ENCODE results near the gene MTM1.

MTM1 gene

DNA sequence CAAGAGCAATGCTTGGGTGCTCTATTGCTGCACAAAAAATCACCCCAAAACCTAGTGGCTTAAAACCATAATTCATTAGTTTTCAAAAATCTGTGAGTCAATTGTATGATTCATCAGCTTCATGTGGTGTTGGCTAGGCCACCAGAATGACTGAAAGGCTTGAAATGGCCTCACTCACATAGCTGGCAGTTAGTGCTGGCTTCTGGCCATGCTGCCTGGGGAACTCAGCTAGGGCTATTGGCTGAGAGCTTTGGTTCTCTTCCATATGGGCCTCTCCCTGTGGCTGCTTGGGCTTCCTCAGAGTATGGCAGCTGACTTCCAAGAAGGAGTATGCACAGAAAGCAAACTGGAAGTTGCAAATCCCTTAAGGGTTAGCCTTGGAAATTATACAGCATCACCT, 121.7 kb downstream of the MTM1 start:
- Histone ChIP-seq H3K9me3 (ENCODE audit: control insufficient read depth, insufficient read depth, low read length) (no peaks in the 10 kb centered on the region; the same call in 1 of the 2 replicates), H3K4me1 (ENCODE audit: insufficient read depth, low read length) (peaks cover 7% of the 10 kb centered on the region), H3K9ac (ENCODE audit: low read depth, low read length) (no peak overlapping the region), H3K36me3 (ENCODE audit: insufficient read depth, low read length) (no peaks in the 10 kb centered on the region)

DNA sequence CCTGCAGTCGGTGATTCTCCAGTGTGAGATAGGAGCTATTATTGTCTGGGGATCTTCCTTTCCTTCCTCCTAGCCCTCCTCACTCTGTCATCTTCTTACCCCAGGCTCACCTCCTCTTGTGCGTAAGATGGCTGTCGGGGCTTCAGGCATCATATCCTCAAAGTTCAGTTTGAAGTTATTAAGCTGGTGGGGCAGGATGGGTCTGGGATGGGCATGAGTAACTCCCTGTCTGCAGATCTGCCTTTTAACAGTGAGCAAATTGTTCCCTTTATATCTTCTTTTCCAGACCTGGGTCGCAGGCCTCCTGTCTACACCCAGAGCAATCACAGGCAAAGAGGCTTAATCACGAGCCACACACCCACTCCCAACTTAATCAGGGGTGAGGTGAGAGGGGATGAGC, 123.9 kb downstream of the MTM1 start:
- no peaks in the 10 kb centered on the region; the same call in 1 of the 2 replicates for H3K9me3 ChIP-seq (ENCODE audit: control insufficient read depth, insufficient read depth, low read length)
- no peaks in the 10 kb centered on the region for H3K36me3 ChIP-seq (ENCODE audit: insufficient read depth, low read length)
- peak overlapping the region; percentile 58; the same call in 1 of the 2 replicates for H3K9ac ChIP-seq (ENCODE audit: low read depth, low read length)
- H3K4me1 ChIP-seq (ENCODE audit: insufficient read depth, low read length), result peaks cover 7% of the 10 kb centered on the region

DNA sequence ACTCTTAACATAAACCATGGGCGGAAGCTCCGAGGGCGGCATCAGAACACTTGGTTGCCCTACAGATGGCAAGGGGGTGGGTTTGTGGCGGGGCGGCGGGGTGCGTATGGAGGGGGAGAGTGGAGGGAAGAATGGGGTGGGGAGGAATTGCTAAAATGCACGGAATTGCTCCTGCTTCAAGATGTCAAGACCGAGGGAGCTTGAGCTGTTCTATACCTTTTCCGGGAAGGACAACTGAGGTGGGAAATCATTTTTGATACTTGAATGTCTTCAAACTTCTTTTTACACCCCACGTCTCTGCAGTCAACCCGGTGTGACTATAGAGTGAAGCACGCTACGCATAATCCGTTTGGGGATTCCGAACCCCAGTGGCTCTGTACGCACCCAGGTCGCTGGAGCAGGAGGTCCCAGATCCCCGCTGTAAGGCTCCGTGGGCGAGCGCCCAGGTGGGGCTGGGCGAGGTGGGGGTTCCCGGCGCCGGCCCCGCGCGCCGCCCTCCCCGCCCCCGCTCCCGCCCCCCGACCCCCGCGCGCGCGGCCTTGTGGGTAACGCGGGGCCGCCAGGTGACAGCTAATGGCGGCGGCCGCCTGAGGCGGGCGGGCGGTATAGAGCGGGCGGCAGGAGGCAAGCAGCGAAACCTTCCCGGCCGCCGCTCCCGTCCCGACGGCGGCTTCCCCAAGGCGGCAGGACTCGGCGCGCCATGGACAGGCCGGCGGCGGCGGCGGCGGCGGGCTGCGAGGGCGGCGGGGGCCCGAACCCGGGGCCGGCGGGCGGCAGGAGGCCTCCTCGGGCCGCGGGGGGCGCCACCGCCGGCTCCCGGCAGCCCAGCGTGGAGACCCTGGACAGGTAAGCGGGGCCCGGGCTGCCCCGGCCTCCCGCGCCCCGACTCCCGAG, 124.7 kb downstream of the MTM1 start, which contains the start of gene MTMR1:
TSS of gene MTMR1 (plus strand) at position 566 of the 894 bp plus-strand sequence. CDS start at position 701, 135 bp downstream.
- H3K9ac ChIP-seq (ENCODE audit: low read depth, low read length), result peak within 1 kb of the TSS; percentile 58

DNA sequence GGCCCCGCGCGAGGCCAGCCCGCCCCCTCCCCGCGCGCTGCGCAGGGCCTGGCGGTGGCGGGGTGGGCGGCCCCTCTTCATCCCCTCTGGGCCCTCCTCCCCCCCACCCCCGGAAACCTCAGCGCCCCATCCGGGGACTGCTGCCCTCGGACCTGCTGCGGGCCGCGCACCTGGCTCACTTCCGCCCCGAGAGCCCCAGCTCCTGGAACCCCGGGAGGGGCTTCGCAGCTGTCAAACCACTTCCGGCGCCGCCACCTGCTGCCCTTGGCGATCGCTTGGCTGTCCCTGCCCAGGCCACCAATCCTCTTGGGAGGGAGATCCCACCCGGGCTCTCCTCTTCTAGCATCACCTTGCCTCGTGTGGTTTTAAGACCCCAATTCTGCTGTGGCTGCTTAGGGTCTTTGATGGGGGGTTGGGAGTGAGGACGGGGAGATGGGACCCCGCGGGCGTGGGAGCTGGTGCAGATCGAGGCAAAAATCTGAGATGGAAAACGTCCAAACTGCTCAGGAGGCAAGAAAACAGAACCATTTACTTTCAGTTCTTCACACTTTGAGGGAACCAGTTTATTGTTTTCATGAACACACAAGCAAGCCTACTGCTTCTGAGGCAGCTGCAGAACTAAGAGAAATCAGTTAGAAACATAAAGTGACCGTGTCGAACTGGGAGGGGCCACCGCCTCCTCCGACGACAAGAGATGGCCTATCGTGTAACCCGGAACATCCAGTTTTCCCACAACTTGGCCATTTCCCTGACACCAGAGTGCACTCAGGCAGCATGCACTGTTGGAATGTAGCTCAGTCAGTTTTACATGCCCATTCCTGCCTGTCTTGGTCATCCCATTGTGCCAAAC, 125.5 kb downstream of the MTM1 start:
- Histone ChIP-seq H3K36me3 (ENCODE audit: insufficient read depth, low read length) (no peaks in the 10 kb centered on the region), H3K9me3 (ENCODE audit: control insufficient read depth, insufficient read depth, low read length) (no peaks in the 10 kb centered on the region; the same call in 1 of the 2 replicates), H3K9ac (ENCODE audit: low read depth, low read length) (peak overlapping the region; percentile 37; the same call in 1 of the 2 replicates), H3K4me1 (ENCODE audit: insufficient read depth, low read length) (peaks cover 2% of the 10 kb centered on the region; the same call in 1 of the 2 replicates)

More for the DNA sequence above, 124.7 kb downstream of the MTM1 start, which contains the start of gene MTMR1:
- Histone ChIP-seq H3K36me3 (ENCODE audit: insufficient read depth, low read length) (no peaks in the 10 kb centered on the region), H3K4me1 (ENCODE audit: insufficient read depth, low read length) (peaks cover 7% of the 10 kb centered on the region), H3K9me3 (ENCODE audit: control insufficient read depth, insufficient read depth, low read length) (no peaks in the 10 kb centered on the region; the same call in 1 of the 2 replicates)

DNA sequence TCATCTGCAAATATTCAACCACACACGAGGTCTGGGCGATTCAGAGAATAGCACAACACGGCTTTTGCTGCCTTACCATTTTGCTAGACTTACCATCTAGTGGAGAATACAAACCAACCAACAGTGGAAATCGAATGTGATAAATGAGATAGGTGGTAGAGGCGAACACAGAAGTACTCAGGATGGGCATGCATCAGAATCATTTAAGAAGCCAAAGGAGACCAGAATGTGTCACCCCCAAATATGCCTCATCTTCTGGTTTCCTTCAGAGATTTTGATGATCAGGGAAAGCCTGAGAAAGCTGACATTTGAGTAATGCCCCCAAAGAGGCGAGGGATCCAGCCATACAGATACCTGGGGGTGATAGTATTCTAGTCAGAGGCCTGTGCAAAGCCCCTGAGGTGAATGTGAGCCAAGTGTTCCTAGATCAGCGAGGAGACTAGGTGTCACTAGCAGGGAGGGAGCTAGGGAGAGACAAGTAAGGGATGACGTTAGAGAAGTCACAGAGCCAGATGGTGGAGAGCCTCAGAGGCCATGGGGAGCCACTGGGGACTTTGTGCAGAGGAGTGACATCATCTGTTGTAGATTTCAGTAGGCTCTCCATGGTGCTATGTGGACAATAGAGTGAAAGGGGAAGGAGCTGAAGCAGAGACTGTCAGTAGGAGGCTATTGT, 126.5 kb downstream of the MTM1 start:
- Histone ChIP-seq H3K36me3 (ENCODE audit: insufficient read depth, low read length) (no peaks in the 10 kb centered on the region), H3K9me3 (ENCODE audit: control insufficient read depth, insufficient read depth, low read length) (no peaks in the 10 kb centered on the region; the same call in 1 of the 2 replicates), H3K9ac (ENCODE audit: low read depth, low read length) (no peak overlapping the region), H3K4me1 (ENCODE audit: insufficient read depth, low read length) (no peaks in the 10 kb centered on the region)

DNA sequence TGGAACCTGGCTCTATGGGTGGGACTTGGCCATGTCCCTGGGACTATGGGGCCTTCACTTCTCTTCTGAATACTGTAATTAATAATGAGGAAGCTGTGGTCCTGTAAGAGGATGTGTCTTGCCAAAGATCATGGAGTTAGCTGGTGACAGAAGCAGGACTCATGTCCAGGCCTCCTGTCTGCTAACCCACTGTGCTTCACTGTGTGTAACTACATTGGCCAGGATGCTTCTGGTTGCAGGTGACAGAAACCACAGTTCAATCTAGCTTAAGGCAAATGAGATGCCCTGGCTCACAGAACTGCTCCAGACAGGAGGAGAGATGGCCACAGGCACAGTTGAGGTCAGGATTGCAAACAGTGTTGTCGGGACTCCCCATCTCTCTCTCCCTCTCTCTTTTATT, 127.9 kb downstream of the MTM1 start:
- Histone ChIP-seq H3K9ac (ENCODE audit: low read depth, low read length) (no peak overlapping the region), H3K9me3 (ENCODE audit: control insufficient read depth, insufficient read depth, low read length) (no peaks in the 10 kb centered on the region), H3K4me1 (ENCODE audit: insufficient read depth, low read length) (no peaks in the 10 kb centered on the region), H3K36me3 (ENCODE audit: insufficient read depth, low read length) (no peaks in the 10 kb centered on the region)

DNA sequence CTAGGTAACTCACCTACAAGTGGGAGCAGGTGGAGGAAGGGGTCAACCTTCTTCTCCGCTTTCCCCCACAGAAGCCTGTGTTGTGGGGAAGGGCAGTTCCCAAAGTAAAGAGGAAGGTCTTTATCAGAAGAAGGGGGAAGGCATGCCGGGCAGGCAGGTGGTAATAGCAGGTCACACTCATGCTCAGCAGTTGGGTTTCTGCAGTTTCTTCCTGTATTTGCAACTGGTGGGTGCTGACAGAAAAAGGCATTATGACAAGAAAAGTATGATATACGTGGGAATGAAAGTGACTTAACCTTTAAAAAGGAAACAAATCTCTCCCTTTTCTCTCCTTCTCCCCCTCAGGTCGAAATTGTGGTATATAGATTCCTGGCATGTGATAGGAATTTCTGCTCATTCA, 128.4 kb downstream of the MTM1 start:
- Histone ChIP-seq H3K9me3 (ENCODE audit: control insufficient read depth, insufficient read depth, low read length) (no peaks in the 10 kb centered on the region), H3K9ac (ENCODE audit: low read depth, low read length) (no peak overlapping the region), H3K4me1 (ENCODE audit: insufficient read depth, low read length) (no peaks in the 10 kb centered on the region), H3K36me3 (ENCODE audit: insufficient read depth, low read length) (no peaks in the 10 kb centered on the region)

DNA sequence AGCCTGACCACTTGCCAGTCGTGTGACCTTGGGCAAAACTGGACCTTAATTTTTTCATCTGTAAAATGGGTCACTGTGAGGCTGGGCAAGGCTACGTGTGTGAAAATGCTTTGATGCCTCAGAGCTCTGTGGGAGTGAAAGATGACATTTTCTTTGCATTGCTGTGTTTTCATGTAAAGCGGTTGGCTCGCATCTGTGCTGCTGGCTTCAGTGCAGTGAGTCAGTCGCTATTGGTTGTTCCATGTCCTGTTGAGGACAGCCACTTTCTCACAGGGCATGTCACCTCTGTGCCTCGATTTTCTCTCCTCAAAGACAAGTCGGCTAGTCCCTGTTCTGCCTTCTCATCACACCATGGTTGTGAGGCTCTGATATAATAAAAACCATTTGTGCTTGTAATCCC, 129.2 kb downstream of the MTM1 start:
- Histone ChIP-seq H3K9me3 (ENCODE audit: control insufficient read depth, insufficient read depth, low read length) (no peaks in the 10 kb centered on the region), H3K4me1 (ENCODE audit: insufficient read depth, low read length) (no peaks in the 10 kb centered on the region), H3K9ac (ENCODE audit: low read depth, low read length) (no peak overlapping the region), H3K36me3 (ENCODE audit: insufficient read depth, low read length) (no peaks in the 10 kb centered on the region)

DNA sequence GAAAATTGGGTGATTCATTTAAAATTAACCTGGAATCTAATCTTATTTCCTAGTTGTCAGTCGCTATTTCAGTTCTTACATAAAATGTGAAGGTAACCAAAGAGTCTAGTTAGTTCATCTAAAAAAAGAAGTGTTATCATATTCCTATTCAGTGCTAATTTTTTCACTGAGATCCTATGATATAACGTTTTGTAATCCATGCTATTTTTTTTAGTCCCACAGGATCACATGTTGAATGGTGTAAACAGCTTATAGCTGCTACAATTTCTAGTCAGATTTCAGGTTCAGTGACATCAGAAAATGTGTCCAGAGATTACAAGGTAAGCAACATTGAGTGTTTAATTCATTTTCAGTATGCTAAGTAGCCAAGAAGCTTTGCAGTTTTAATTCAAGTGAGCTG, 130.6 kb downstream of the MTM1 start:
- Histone ChIP-seq H3K9ac (ENCODE audit: low read depth, low read length) (no peak overlapping the region), H3K36me3 (ENCODE audit: insufficient read depth, low read length) (no peaks in the 10 kb centered on the region), H3K4me1 (ENCODE audit: insufficient read depth, low read length) (no peaks in the 10 kb centered on the region), H3K9me3 (ENCODE audit: control insufficient read depth, insufficient read depth, low read length) (no peaks in the 10 kb centered on the region)

DNA sequence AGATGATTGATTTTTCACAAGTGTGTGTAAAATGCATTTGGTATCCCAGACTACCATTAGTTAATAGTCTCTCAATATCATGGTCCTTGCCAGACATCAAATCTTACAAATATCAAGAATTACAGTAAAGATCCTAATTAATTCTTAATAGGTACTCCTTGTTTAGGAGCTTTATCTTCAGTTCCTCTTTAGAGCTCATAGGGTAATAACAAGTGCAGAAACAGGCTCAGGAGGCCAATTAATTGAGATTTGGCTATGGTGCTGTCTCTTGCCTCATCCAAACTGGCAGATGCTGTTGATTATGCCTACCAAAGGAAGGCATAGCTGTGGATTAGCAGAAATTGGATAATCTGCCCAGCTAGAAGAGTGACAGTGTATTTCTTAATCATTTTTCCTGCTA, 131.7 kb downstream of the MTM1 start:
- H3K36me3 ChIP-seq (ENCODE audit: insufficient read depth, low read length), result no peaks in the 10 kb centered on the region
- no peak overlapping the region for H3K9ac ChIP-seq (ENCODE audit: low read depth, low read length)
- peaks cover 2% of the 10 kb centered on the region; the same call in 1 of the 2 replicates for H3K9me3 ChIP-seq (ENCODE audit: control insufficient read depth, insufficient read depth, low read length)
- no peaks in the 10 kb centered on the region for H3K4me1 ChIP-seq (ENCODE audit: insufficient read depth, low read length)

DNA sequence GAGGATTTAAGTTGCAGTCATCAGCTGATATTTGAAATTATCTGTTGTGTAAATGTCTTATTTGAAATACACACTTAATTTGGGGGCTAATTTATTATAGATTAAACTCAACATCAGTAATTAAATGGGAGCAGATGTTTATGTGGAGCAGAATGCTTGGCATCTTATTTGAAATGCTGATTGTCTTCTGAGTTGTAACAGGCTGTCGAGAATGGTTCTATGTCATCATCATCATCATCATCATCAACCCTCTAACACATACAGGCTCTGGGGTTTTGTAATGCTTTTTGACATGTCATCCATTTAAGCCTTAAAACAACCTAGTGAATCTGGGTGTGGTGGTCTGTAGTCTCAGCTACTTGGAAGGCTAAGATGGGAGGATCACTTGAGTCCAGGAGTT, 133.0 kb downstream of the MTM1 start:
- H3K4me1 ChIP-seq (ENCODE audit: insufficient read depth, low read length), result no peaks in the 10 kb centered on the region
- H3K9me3 ChIP-seq (ENCODE audit: control insufficient read depth, insufficient read depth, low read length), result peaks cover 7% of the 10 kb centered on the region; the same call in 1 of the 2 replicates
- H3K9ac ChIP-seq (ENCODE audit: low read depth, low read length), result no peak overlapping the region
- no peaks in the 10 kb centered on the region; the same call in 1 of the 2 replicates for H3K36me3 ChIP-seq (ENCODE audit: insufficient read depth, low read length)

DNA sequence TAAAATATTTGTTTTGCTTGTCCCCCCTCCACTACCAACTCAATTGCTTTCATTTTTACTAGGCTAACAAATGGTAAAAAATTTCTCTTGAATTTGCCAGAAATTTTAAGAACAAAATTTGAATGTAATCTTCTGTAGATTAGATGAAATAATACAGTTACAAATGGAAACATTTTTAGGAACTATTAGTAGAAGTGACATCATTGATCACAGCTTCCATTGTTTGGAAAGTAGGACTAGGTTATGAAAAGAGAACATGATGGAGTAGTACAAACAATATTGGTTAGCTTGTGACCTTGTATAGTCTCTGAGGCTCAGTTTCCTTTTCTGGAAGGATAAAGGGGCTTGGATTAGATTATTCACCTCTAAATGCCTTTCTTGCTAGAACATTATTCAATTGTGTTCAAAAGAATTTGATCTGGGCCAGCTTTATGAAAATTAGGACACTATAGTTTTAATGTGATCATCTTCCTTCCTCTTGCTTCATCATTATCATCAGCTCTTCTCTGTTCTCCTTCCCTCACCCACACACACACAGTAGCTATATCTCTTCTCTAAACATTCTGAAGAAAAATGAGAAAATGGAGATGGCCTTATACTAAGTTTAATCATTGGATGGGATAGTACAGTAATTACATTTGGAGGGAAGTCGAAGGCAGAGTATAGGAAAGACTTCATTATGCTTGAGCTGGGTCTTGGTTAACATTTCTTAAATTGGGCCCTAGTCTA, 134.7 kb downstream of the MTM1 start:
- Histone ChIP-seq H3K9ac (ENCODE audit: low read depth, low read length) (no peak overlapping the region), H3K4me1 (ENCODE audit: insufficient read depth, low read length) (no peaks in the 10 kb centered on the region), H3K9me3 (ENCODE audit: control insufficient read depth, insufficient read depth, low read length) (peaks cover 7% of the 10 kb centered on the region; the same call in 1 of the 2 replicates), H3K36me3 (ENCODE audit: insufficient read depth, low read length) (no peaks in the 10 kb centered on the region; the same call in 1 of the 2 replicates)

DNA sequence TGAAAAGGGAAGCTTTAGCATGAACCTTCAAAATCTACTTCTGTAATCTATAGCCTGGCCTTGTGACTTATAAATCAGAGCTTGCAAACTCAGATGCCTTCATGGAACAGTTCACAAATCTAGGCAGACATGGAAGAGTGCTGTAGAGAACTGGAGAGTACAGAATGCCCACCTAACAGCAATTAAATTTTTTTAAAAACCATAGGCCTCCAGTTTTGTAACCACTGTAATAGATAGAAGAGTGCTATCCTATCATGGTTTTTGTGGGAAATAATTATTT, 135.2 kb downstream of the MTM1 start:
- no peaks in the 10 kb centered on the region for H3K4me1 ChIP-seq (ENCODE audit: insufficient read depth, low read length)
- no peaks in the 10 kb centered on the region; the same call in 1 of the 2 replicates for H3K36me3 ChIP-seq (ENCODE audit: insufficient read depth, low read length)
- H3K9me3 ChIP-seq (ENCODE audit: control insufficient read depth, insufficient read depth, low read length), result peaks cover 7% of the 10 kb centered on the region; the same call in 1 of the 2 replicates
- H3K9ac ChIP-seq (ENCODE audit: low read depth, low read length), result no peak overlapping the region
